GM12875 (cell line): ENCODE data around the gene APBA3.

Experiments used
- H3K4me3 ChIP-seq: one replicate; pipeline ENCODE4 v1.5.1; 2011; ENCODE audit warnings: low read depth, low read length, control low read depth
- TF ChIP-seq, protein P1 (sequence below): IDR thresholded peaks from 2 replicates; pipeline ENCODE4 v1.5.1; 2011; ENCODE audit warnings: low read depth, mild to moderate bottlenecking, control low read depth, inconsistent platforms, low read length, moderate library complexity, borderline replicate concordance; ENCODE audit not compliant: insufficient read depth

APBA3 gene

DNA sequence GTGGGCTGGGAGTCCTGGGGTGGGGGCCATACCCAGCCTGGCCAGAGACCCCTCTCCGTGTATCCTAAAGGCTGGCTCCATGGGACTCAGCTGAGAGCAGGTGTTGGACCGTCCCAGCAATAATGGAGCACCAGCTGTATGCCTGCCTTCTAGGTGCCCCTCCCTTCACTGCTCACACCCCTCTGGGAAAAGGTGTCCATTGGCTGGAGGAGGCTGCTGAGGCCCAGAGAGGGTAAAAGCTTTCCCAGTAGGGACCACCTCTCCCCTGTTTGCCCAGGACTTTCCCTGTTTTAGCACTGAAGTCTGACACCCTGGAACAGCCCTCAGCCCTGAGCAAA lies 13.9 kb upstream of the APBA3 start:
- no peak overlapping the region for H3K4me3 ChIP-seq
- TF ChIP-seq, protein P1, sequence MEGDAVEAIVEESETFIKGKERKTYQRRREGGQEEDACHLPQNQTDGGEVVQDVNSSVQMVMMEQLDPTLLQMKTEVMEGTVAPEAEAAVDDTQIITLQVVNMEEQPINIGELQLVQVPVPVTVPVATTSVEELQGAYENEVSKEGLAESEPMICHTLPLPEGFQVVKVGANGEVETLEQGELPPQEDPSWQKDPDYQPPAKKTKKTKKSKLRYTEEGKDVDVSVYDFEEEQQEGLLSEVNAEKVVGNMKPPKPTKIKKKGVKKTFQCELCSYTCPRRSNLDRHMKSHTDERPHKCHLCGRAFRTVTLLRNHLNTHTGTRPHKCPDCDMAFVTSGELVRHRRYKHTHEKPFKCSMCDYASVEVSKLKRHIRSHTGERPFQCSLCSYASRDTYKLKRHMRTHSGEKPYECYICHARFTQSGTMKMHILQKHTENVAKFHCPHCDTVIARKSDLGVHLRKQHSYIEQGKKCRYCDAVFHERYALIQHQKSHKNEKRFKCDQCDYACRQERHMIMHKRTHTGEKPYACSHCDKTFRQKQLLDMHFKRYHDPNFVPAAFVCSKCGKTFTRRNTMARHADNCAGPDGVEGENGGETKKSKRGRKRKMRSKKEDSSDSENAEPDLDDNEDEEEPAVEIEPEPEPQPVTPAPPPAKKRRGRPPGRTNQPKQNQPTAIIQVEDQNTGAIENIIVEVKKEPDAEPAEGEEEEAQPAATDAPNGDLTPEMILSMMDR: no peak

- H3K4me3 ChIP-seq: no peak overlapping the region
- TF ChIP-seq, protein P1: no peak
These were observed 13.3 kb upstream of the APBA3 start for GRCh38 chr19:3774621-3775373.

DNA sequence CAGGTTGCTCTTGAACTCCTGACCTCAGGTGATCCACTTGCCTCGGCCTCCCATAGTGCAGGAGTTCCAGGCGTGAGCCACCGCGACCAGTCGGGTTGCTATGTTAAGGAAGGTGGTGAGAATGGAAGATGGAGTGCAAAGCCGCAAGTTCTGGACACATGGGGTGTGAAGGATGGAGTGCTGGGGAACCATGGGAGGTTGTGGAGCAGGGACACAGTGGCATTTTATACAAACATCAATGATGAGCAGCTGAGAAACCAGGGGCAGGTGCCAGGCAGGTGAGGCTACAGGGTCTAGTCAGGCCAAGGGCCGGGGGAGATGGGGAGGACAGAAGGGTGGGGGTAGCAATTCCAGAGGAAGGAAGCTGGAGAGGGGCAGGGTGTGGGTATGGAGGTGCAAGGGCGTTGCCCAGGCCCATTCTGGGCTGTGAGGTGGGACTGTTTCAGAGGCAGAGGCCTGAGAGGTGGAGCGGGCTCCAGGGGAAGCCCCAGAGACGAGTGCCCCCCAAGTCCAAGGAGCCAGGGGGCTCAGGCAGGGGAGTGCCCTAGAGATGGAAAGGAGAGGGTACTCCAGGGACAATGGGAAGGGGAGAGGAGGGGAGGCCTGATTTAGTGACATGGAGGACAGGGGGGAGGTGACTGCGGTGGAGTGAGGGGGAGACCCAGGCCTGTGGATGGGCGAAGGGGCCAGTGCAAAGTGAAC lies 12.5 kb upstream of the APBA3 start:
- no peak overlapping the region for H3K4me3 ChIP-seq
- TF ChIP-seq, protein P1: no peak

DNA sequence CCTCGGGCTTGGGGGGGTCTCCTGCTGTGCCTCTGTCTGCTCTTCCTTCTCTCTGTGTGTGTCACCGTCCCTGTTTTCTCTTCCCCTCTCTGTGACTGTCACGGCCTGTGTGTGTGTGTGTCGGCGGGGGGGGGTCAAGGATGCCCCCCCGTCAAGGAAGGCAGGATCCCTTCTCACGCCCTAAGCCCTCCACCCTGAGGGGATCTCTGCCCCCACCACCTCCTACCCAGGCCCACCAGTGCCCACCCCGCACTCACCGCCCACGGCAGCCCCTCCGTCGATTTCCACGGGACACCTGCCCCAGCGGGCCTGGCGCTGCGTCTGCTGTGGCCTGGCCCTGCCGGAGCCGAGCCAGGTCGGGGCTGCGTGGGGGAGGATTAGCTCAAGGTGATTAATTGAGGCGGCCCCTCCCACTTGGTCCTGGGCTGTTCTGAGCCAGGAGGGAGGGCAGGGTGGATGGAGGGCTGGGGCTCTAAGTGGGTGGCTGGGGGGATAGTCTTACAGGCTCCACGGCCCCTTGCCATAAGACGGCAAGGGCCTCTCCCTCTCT lies 10.5 kb upstream of the APBA3 start, which contains the start of gene RAX2:
RAX2 (minus strand) TSS at position 323 of the 550 bp plus-strand sequence. CDS start 486 bp downstream, outside the sequence.
- TF ChIP-seq, protein P1: no peak
- H3K4me3 ChIP-seq: no peak within 1 kb of the TSS

- TF ChIP-seq, protein P1: no peak
- no peak overlapping the region for H3K4me3 ChIP-seq
These were observed 9.8 kb upstream of the APBA3 start for GRCh38 chr19:3771000-3771905.

DNA sequence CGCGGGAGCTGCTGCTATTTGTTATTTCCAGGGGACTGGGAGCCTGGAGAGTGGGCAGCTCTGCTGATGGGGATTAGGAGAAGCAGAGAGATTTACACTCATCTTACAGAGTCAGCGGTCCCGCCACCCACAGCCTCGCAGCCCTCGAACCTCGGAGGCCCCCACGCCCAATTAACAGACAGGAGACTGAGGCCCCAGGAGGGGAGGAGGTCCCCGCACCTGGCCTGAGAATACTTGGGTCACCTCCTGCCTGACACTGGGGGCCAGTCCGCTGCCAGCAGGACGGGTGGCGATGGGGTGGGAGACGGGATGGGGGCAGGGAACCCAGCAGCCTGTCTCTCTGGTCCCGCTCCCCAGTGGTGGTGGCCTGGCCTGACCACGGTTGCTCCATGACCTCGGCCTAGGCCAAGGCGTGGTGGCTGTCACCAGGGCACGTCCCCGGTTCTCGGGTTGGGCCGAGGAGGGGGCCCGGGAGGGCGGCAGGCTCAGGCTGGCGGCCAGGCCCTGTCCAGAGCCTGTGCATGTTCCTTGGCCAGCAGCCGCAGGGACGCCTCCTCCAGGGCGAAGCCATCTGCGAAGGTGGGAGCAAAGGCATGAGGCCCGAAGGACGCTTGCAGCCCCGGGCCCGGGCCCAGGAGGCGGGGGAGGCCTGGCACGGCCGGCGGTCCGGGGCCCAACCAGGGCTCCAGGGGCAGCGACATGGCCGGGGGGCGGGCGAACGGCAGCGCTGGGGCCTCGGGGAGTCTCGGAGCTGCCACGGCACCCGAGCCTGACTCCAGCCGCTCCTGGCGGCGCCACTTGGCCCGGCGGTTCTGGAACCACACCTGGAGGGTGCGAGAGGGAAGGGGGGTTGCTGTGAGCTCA lies 8.9 kb upstream of the APBA3 start:
- no peak overlapping the region for H3K4me3 ChIP-seq
- TF ChIP-seq, protein P1: no peak
